ENCODE results near the gene KCMF1. TPM values are rescaled to one million over a fixed set of nuclear protein-coding genes. Genes with fewer than 3 reads are reported as not detected.
A peak's percentile ranks its signal among the peaks of the same experiment; 100 is the strongest.

The KCMF1 gene
- total RNA-seq, 1 donor from 2014 or later: 64.2 TPM

- Histone ChIP-seq H3K4me1 (no peaks in the 10 kb centered on the region), H3K36me3 (peaks cover 59% of the 10 kb centered on the region), H3K9me3 (no peaks in the 10 kb centered on the region), H3K27me3 (ENCODE audit: low read depth) (no peaks in the 10 kb centered on the region), H3K27ac (no peak overlapping the region), H3K4me3 (no peak overlapping the region)
- TF ChIP-seq CTCF (IDR thresholded peaks at IDR 0.05): no peak
- intact Hi-C loops (cut with DNase I): no loop called here
- ATAC-seq (no peak), DNase-seq (no peak)
Measured at GRCh38 chr2:85034158-85034557, 63.2 kb downstream of the KCMF1 start.

GRCh38 chr2:85037622-85038021 is 66.7 kb downstream of the KCMF1 start:
- H3K9me3 ChIP-seq: no peaks in the 10 kb centered on the region
- no peaks in the 10 kb centered on the region for H3K27me3 ChIP-seq (ENCODE audit: low read depth)
- ATAC-seq: no peak
- no peaks in the 10 kb centered on the region for H3K4me1 ChIP-seq
- intact Hi-C loops (cut with DNase I): no loop called here
- H3K27ac ChIP-seq: no peak overlapping the region
- DNase-seq: no peak
- TF ChIP-seq CTCF (IDR thresholded peaks at IDR 0.05): no peak
- H3K4me3 ChIP-seq: no peak overlapping the region
- H3K36me3 ChIP-seq: peaks cover 69% of the 10 kb centered on the region

GRCh38 chr2:85042330-85042729 is 71.4 kb downstream of the KCMF1 start:
- DNase-seq (no peak), ATAC-seq (no peak)
- H3K9me3 ChIP-seq: no peaks in the 10 kb centered on the region
- intact Hi-C loops (cut with DNase I): no loop called here
- H3K36me3 ChIP-seq: peaks cover 80% of the 10 kb centered on the region
- TF ChIP-seq CTCF (IDR thresholded peaks at IDR 0.05): no peak
- no peaks in the 10 kb centered on the region for H3K4me1 ChIP-seq
- no peaks in the 10 kb centered on the region for H3K27me3 ChIP-seq (ENCODE audit: low read depth)
- no peak overlapping the region for H3K27ac ChIP-seq
- H3K4me3 ChIP-seq: no peak overlapping the region

- intact Hi-C loops (cut with DNase I): no loop called here
- Histone ChIP-seq H3K36me3 (peaks cover 84% of the 10 kb centered on the region), H3K4me1 (no peaks in the 10 kb centered on the region), H3K4me3 (no peak overlapping the region), H3K27me3 (ENCODE audit: low read depth) (no peaks in the 10 kb centered on the region), H3K9me3 (no peaks in the 10 kb centered on the region), H3K27ac (no peak overlapping the region)
- DNase-seq: no peak
- no peak for TF ChIP-seq CTCF (IDR thresholded peaks at IDR 0.05)
- no peak for ATAC-seq
Measured at GRCh38 chr2:85048534-85048933, 77.6 kb downstream of the KCMF1 start.

- Histone ChIP-seq H3K36me3 (peaks cover 84% of the 10 kb centered on the region), H3K4me1 (no peaks in the 10 kb centered on the region), H3K27ac (no peak overlapping the region), H3K27me3 (ENCODE audit: low read depth) (no peaks in the 10 kb centered on the region), H3K9me3 (no peaks in the 10 kb centered on the region), H3K4me3 (no peak overlapping the region)
- no peak for ATAC-seq
- intact Hi-C loops (cut with DNase I): no loop called here
- no peak for TF ChIP-seq CTCF (IDR thresholded peaks at IDR 0.05)
- DNase-seq: no peak
Measured at GRCh38 chr2:85049236-85049635, 78.3 kb downstream of the KCMF1 start.

- Histone ChIP-seq H3K36me3 (peaks cover 65% of the 10 kb centered on the region), H3K4me1 (no peaks in the 10 kb centered on the region), H3K4me3 (no peak overlapping the region), H3K9me3 (no peaks in the 10 kb centered on the region), H3K27me3 (ENCODE audit: low read depth) (no peaks in the 10 kb centered on the region), H3K27ac (no peak overlapping the region)
- DNase-seq: no peak
- TF ChIP-seq CTCF (IDR thresholded peaks at IDR 0.05): no peak
- intact Hi-C loops (cut with DNase I): no loop called here
- ATAC-seq: peak in 1 of 2 donors; percentile 34
Measured at GRCh38 chr2:85053802-85054201, 82.8 kb downstream of the KCMF1 start.
